IPS-18a (cell line): ENCODE results near the gene GNG12.

Source experiments
- H3K27ac ChIP-seq: one replicate; pipeline ENCODE4 v1.5.1; 2013; ENCODE audit warnings: low read length
- H3K27me3 ChIP-seq: one replicate; pipeline ENCODE4 v1.6.1; 2013; ENCODE audit warnings: mild to moderate bottlenecking, low read length; ENCODE audit not compliant: control insufficient read depth, insufficient read depth
- H3K36me3 ChIP-seq: one replicate; pipeline ENCODE4 v1.6.1; 2013; ENCODE audit warnings: low read depth, low read length; ENCODE audit not compliant: control insufficient read depth
- H3K4me1 ChIP-seq: one replicate; pipeline ENCODE4 v1.6.1; 2013; ENCODE audit warnings: low read depth, low read length; ENCODE audit not compliant: control insufficient read depth
- H3K4me3 ChIP-seq: one replicate; pipeline ENCODE4 v1.5.1; 2013; ENCODE audit warnings: low read length
- H3K9ac ChIP-seq: one replicate; pipeline ENCODE4 v1.6.1; 2013; ENCODE audit warnings: mild to moderate bottlenecking, low read length, moderate library complexity
- H3K9me3 ChIP-seq: one replicate; pipeline ENCODE4 v1.6.1; 2013; ENCODE audit warnings: low read depth, low read length; ENCODE audit not compliant: control insufficient read depth

Gene GNG12

GRCh38 chr1:67682659-67683197 lies 150.5 kb downstream of the GNG12 start:
- no peak overlapping the region for H3K27ac ChIP-seq
- no peaks in the 10 kb centered on the region for H3K27me3 ChIP-seq
- no peaks in the 10 kb centered on the region for H3K9me3 ChIP-seq
- H3K4me1 ChIP-seq = peaks cover 13% of the 10 kb centered on the region
- H3K9ac ChIP-seq = no peak overlapping the region
- H3K4me3 ChIP-seq = no peak overlapping the region
- peaks cover 3% of the 10 kb centered on the region for H3K36me3 ChIP-seq

DNA sequence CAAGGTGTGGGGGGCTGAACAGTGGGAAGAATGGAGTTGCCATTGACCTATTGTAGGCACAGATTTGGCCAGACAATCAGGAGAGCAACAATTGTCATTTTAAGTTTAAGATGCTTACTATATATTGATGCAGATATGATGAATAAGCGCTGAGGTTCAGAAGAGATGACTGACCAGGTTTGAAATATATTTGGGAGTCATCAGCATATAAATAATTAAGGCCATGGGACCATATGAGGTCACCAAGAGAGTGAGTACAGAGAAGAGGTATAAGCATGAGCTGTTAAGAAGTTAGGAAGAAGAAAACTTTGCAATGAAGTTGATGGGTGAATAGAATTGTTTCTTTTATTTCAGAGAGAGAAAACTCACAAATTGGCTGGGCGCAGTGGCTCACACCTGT lies 152.8 kb downstream of the GNG12 start:
- Histone ChIP-seq H3K27ac (no peak overlapping the region), H3K27me3 (no peaks in the 10 kb centered on the region), H3K9me3 (no peaks in the 10 kb centered on the region), H3K36me3 (no peaks in the 10 kb centered on the region), H3K4me3 (no peak overlapping the region), H3K4me1 (peaks cover 7% of the 10 kb centered on the region), H3K9ac (no peak overlapping the region)

DNA sequence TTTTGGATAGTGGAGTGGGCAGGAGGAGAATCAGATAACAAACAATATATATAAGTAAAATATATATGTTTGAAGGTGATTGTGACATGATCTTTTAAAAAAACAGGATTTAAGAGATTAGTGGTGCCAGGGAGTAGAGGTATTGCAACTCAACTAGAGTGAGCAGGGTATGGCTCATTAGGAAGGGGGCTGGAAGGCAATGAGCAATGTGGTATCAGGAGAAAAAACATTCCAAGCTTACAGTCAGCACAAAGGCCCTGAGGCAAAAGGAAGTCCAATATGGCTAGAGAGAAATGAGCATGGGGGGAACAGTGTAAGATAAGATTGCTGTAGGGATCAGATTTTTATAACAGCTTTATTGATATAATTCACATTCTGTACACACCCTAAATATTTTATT lies 153.6 kb downstream of the GNG12 start:
- Histone ChIP-seq H3K36me3 (no peaks in the 10 kb centered on the region), H3K4me3 (no peak overlapping the region), H3K27ac (no peak overlapping the region), H3K9ac (no peak overlapping the region), H3K9me3 (no peaks in the 10 kb centered on the region), H3K27me3 (no peaks in the 10 kb centered on the region), H3K4me1 (peaks cover 7% of the 10 kb centered on the region)

DNA sequence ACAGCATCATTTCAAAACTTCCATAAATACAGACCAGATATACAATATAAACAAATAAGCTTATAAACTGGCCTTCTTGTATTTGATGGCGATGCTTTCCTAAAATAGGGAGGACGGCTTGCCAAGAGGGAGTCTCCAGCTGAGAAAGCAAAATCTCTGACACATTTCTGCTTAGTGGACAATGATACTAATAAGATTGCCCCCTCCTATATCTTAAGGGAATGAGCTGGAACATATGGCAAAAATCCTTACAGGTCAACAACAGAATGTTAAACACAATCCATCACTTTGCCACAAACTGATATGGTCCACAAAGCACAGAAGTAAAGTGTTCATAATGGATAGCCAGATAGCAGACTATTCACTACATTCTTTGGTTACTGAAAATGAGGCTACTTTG lies 155.3 kb downstream of the GNG12 start:
- Histone ChIP-seq H3K4me1 (no peaks in the 10 kb centered on the region), H3K27ac (no peak overlapping the region), H3K9me3 (no peaks in the 10 kb centered on the region), H3K9ac (no peak overlapping the region), H3K36me3 (no peaks in the 10 kb centered on the region), H3K4me3 (no peak overlapping the region), H3K27me3 (no peaks in the 10 kb centered on the region)

DNA sequence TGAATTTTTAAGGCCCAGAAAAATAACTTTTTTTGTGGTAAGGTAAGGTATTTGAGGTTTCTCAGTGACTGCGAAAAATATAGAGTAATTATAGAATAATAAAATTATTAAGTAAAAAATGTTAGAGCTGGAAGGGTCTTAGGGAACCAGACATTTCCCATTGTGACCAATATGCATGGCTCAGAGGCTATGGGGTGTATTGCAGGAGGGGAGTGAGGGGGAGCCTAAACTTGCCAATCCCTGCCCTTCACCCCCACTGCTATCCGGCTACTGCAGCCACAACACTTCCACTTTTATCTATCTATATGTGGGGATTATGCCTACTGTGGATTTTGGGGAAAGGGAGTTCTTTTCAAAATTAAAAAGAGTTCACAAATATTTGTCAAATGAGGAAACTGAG lies 155.9 kb downstream of the GNG12 start:
- Histone ChIP-seq H3K9ac (no peak overlapping the region), H3K9me3 (no peaks in the 10 kb centered on the region), H3K4me1 (no peaks in the 10 kb centered on the region), H3K4me3 (no peak overlapping the region), H3K36me3 (no peaks in the 10 kb centered on the region), H3K27ac (no peak overlapping the region), H3K27me3 (no peaks in the 10 kb centered on the region)

GRCh38 chr1:67676946-67677345 lies 156.3 kb downstream of the GNG12 start:
- Histone ChIP-seq H3K27me3 (no peaks in the 10 kb centered on the region), H3K27ac (no peak overlapping the region), H3K4me3 (no peak overlapping the region), H3K4me1 (no peaks in the 10 kb centered on the region), H3K36me3 (no peaks in the 10 kb centered on the region), H3K9me3 (no peaks in the 10 kb centered on the region), H3K9ac (no peak overlapping the region)

DNA sequence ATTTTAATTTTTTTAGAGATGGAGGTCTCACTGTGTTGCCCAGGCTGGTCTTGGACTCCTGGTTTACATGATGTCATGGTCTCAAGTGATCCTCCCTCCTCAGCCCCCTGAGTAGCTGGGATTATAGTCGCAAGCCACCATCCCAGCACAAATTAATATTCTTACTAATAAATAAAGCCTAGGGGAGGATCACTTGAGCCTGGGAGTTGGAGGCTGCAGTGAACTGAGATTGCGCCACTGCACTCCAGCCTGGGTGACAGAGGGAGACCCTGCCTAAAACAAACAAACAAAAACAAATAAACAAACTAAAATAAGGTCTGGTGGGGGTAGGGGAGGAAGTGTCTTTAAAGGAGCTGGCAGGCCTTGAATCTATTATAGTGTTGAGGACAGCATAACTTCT lies 157.0 kb downstream of the GNG12 start:
- no peaks in the 10 kb centered on the region for H3K27me3 ChIP-seq
- no peaks in the 10 kb centered on the region for H3K36me3 ChIP-seq
- H3K4me1 ChIP-seq = no peaks in the 10 kb centered on the region
- H3K4me3 ChIP-seq = no peak overlapping the region
- H3K9me3 ChIP-seq = no peaks in the 10 kb centered on the region
- no peak overlapping the region for H3K9ac ChIP-seq
- no peak overlapping the region for H3K27ac ChIP-seq

GRCh38 chr1:67675800-67676199 lies 157.5 kb downstream of the GNG12 start:
- no peak overlapping the region for H3K27ac ChIP-seq
- H3K9ac ChIP-seq = no peak overlapping the region

GRCh38 chr1:67674260-67675011 lies 158.8 kb downstream of the GNG12 start:
- Histone ChIP-seq H3K9ac (no peak overlapping the region), H3K36me3 (no peaks in the 10 kb centered on the region), H3K27ac (no peak overlapping the region), H3K9me3 (no peaks in the 10 kb centered on the region), H3K4me3 (no peak overlapping the region), H3K4me1 (no peaks in the 10 kb centered on the region), H3K27me3 (no peaks in the 10 kb centered on the region)

More at GRCh38 chr1:67675800-67676199, 157.5 kb downstream of the GNG12 start:
- Histone ChIP-seq H3K36me3 (no peaks in the 10 kb centered on the region), H3K4me1 (no peaks in the 10 kb centered on the region), H3K9me3 (no peaks in the 10 kb centered on the region), H3K4me3 (no peak overlapping the region), H3K27me3 (no peaks in the 10 kb centered on the region)

- Histone ChIP-seq H3K36me3 (no peaks in the 10 kb centered on the region), H3K9me3 (no peaks in the 10 kb centered on the region), H3K4me3 (no peak overlapping the region), H3K27me3 (no peaks in the 10 kb centered on the region), H3K27ac (no peak overlapping the region), H3K4me1 (no peaks in the 10 kb centered on the region), H3K9ac (no peak overlapping the region)
Observed at GRCh38 chr1:67673468-67674201, 159.6 kb downstream of the GNG12 start.

- Histone ChIP-seq H3K27ac (no peak overlapping the region), H3K9me3 (no peaks in the 10 kb centered on the region), H3K36me3 (no peaks in the 10 kb centered on the region), H3K4me1 (no peaks in the 10 kb centered on the region), H3K9ac (no peak overlapping the region), H3K4me3 (no peak overlapping the region), H3K27me3 (no peaks in the 10 kb centered on the region)
Observed at GRCh38 chr1:67672260-67672803, 160.9 kb downstream of the GNG12 start.
